HEK293T (cell line): ENCODE results near the gene RAB5B.

ENCODE experiments used
- ELF4 ChIP-seq: fragments of 450-650 bp; IDR thresholded peaks from 2 replicates; pipeline ENCODE4 v1.6.1; 2017; ENCODE audit warnings: antibody characterized with exemption
- SUZ12 ChIP-seq: fragments of 450-650 bp; IDR thresholded peaks from 2 replicates; pipeline ENCODE4 v1.6.1; 2016; ENCODE audit warnings: mild to moderate bottlenecking

DNA sequence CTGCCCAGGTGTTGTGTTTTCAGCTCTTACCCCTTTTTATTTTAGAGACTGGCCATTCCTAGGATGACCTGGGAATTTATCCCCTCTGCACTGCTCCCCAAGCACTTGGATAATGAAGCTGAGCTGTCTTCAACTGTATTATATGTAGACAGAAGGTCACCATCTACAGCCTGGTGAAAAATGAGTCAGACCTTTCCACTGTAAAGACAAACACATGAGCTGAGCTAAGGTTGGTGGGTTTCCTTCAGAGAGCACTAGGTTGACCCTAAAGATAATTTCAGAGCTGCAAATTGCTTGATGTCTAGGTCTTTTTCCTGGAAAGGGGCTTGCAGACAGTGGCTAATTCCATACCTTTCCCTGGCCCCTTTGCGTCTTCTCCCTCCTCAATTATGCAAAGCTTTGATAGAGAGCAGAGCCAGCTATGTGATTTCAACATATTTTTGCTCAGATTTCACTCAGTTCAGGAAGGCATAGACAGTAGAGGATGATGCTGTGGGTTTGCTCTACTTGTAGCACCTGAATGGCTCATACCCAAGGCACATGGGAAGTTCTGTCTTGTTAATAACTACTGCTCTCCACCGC is 37.7 kb downstream of the RAB5B start:
- TF ChIP-seq SUZ12 (no peak), ELF4 (no peak)
